Left renal pelvis (tissue), 4 donors: Measurements from ENCODE around the gene DCT. TPM values are rescaled to one million over a fixed set of nuclear protein-coding genes. Genes with fewer than 3 reads are reported as not detected.
A peak's percentile ranks its signal among the peaks of the same experiment; 100 is the strongest.

Source experiments
- DNase-seq, 4 donors: peaks; one replicate each; pipeline ENCODE4 v3.0.0-alpha.2; 2013; ENCODE audit warnings: low read depth in 4 of 4, low spot score in 3 of 4
- polyA plus RNA-seq, 4 donors: library from polyadenylated mRNA; unstranded; fragments of 120-200 nt; gene quantifications; one replicate each; pipeline ENCODE4 v1.2.1, GENCODE V29; 2013; ENCODE audit not compliant: insufficient read length in 4 of 4

The DCT gene
- polyA plus RNA-seq, 4 donors: 0.22 to 0.64 (median 0.32) TPM

DNA sequence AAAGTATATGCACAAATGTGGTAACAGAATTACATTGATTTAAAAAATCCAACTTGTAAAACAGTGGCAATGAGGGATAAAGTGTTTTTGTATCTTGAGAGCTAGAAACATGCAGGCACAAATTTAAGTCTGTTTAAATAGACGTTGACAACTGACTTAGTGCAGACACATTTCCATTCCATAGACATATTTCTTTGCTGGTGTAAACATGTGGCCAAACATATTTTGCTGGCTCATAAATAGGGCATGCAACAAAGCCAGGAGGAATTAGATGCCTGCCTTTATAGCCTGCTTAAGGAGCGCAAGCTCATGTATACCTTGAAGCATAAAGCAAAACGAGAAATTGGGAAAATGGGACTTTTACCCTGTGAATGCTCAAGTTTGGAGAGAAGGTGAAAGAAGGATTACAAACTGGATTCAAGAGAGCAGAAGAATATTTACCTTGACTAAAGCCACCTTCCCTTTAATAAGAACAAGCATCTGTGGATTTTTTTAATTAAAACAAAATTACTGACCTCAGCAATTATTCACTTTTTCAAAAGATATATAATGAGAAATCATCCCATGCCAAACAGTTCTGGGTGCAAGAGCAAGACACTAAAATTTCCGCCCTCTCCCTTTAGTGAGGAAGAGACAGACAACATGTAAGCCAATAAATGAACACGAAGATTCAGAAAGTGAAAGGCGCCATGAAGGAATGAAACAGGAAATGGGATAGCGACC, 71.0 kb downstream of the DCT start:
- DNase-seq: no peak

DNA sequence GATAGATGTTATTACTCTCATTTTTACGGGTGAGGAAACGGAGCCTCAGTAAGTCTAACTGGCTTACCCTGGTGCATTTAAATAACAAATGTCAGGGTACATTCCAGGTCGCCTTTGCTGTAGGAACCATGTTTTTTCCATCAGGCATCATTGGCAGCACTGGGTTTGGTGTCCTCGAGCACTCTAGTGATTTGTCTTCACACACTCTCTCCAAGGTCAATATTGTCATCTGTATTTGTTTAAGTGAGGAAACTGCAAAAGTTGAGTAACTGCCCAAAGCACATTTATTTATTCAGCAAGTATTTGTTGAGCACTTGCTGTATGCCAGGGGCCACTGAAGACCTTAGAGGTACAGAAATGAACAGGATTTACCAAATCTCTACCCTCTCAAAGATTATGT, 78.6 kb downstream of the DCT start:
- no peak for DNase-seq

GRCh38 chr13:94399812-94400211, 79.7 kb downstream of the DCT start:
- DNase-seq: no peak

DNA sequence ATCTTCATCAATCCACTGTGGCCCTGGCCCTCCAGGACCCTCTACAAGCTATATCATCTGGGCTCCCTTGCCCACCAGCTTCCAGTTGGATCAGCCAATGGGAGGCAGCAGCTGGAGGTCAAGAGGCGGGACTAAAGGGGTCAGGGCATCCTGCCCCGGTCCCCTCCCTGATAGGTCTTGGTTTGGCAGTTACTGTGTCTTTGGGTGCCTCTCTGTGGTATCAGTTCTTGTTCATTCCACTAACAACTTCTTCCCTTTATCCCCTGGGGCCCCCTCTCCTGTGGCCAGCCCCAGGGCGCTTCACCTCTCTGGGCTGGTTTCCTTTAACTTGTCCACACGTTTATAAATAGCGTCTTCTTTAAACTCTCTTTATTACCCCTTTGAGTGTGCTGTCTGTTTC, 83.6 kb downstream of the DCT start:
- no peak for DNase-seq

- DNase-seq: no peak
Observed at GRCh38 chr13:94394723-94395122, 84.8 kb downstream of the DCT start.

GRCh38 chr13:94390881-94391280, 88.6 kb downstream of the DCT start:
- no peak for DNase-seq

DNA sequence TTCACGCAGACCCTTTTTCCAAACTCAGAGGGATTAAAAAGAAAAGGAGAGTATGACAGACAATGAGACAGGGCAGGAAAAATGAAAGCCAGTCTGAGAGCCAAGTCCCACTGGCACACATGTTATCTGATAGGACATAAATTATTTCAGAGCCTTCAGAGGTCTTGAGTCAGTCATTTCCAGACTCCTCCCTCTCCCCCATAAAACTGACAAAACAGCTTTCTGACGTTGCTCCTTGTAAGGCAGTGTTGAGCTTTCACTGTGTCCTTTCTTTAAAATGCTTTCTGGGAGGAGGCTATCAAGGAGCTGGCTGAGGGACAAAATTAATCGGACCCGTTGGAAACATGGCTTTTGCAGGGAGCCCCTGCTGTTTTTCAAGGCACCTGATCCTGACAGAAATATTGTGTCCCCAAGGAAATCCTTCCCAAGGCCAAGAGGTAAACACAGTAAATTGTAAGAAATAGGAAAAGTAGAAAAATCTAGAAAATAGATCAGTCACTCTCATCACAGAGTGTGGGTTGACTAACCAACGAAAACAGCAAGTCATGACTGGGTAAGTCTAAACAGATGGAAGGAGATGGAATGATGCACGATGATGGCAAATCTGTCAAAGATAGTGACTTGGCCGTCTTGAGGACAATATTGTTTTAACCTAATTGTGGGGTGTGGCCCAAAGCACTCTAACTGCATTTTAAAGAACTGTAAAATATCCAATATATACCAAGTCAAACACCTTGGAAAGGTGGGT, 89.7 kb downstream of the DCT start:
- peak in 1 of 4 donors; percentile 6 for DNase-seq

GRCh38 chr13:94387047-94387446, 92.4 kb downstream of the DCT start:
- DNase-seq: no peak

Other genes with a start within 250 kb of the DCT start
- 10 to 100 TPM; 18.2 to 23.1 (median 20.8) TPM for gene TGDS, start 116.5 kb upstream of the DCT start, polyA plus RNA-seq
- 10 to 100 TPM in 2 of 4 donors, 1 to 10 TPM in 2; 7.9 to 11.1 (median 10.2) TPM for gene GPR180, start 122.2 kb upstream of the DCT start, polyA plus RNA-seq
- under 1 TPM; 0.08 to 0.40 (median 0.26) TPM for gene SOX21, start 232.9 kb upstream of the DCT start, polyA plus RNA-seq